H1 (cell line): ENCODE measurements around the gene TNS4. TPM values are rescaled to one million over a fixed set of nuclear protein-coding genes. Genes with fewer than 3 reads are reported as not detected.

Source experiments
- CTCF ChIA-PET: fragments of 300-600 bp; sonication (Branson Sonifier 250); formaldehyde crosslinking; loops from one replicate; lab custom pipeline; 2021; ENCODE audit not compliant: partially characterized antibody; lab: Charles Lee
- POLR2A ChIA-PET: fragments of 300-600 bp; sonication (Branson Sonifier 250); formaldehyde crosslinking; loops from one replicate; lab custom pipeline; 2021; ENCODE audit warnings: inconsistent platforms; ENCODE audit not compliant: partially characterized antibody; lab: Charles Lee
- DNase-seq, 2 experiments: peaks; one replicate each; pipeline versions ENCODE4 v3.0.0 to v3.0.0-alpha.2; 2010 to 2022; ENCODE audit warnings: low spot score in 2 of 2, low read depth in 1 of 2, mixed read lengths in 1 of 2
- FAIRE-seq: peaks from 2 replicates; lab custom pipeline; 2011; peaks lifted over from hg19 to GRCh38; lab: Jason Lieb, UNC
- H2AFZ ChIP-seq: 2 replicates; pipeline ENCODE4 v1.8.1; 2012; ENCODE audit warnings: low read length, inconsistent platforms
- H2AK5ac ChIP-seq: 2 replicates; pipeline ENCODE4 v1.6.1; 2013; ENCODE audit warnings: low read depth, low read length
- H2BK120ac ChIP-seq: replicated peaks from 2 replicates; pipeline ENCODE3; 2013; ENCODE audit warnings: low read depth, low read length, inconsistent platforms
- H2BK12ac ChIP-seq: 2 replicates; pipeline ENCODE4 v1.6.1; 2013; ENCODE audit warnings: low read depth, low read length
- H2BK15ac ChIP-seq: 2 replicates; pipeline ENCODE4 v1.6.1; 2013; ENCODE audit warnings: low read length
- H2BK20ac ChIP-seq: 2 replicates; pipeline ENCODE4 v1.6.1; 2013; ENCODE audit warnings: low read length
- H2BK5ac ChIP-seq: 2 replicates; pipeline ENCODE4 v1.6.1; 2013; ENCODE audit warnings: low read depth, low read length
- H3K14ac ChIP-seq: 2 replicates; pipeline ENCODE4 v1.6.1; 2013; ENCODE audit warnings: inconsistent platforms; ENCODE audit not compliant: insufficient read length
- H3K18ac ChIP-seq: 2 replicates; pipeline ENCODE4 v1.6.1; 2013; ENCODE audit warnings: low read length; ENCODE audit errors: extremely low read depth
- H3K23ac ChIP-seq: 2 replicates; pipeline ENCODE4 v1.6.1; 2013; ENCODE audit warnings: inconsistent platforms; ENCODE audit not compliant: insufficient read length
- H3K23me2 ChIP-seq: 2 replicates; pipeline ENCODE4 v1.6.1; 2013; ENCODE audit warnings: low read depth, low read length
- H3K27ac ChIP-seq: 2 replicates; pipeline ENCODE4 v1.6.1; 2011; ENCODE audit warnings: low read depth, low read length, inconsistent platforms
- H3K27me3 ChIP-seq, 4 experiments: replicated peaks in 1 of 4; 1 replicate in 1 of 4; 2 replicates in 3 of 4; pipeline versions ENCODE4 v1.6.1 to v1.8.1; 2011 to 2013; ENCODE audit warnings: low read length in 3 of 4, mild to moderate bottlenecking in 3 of 4, inconsistent platforms in 2 of 4, mixed read lengths in 2 of 4, moderate library complexity in 1 of 4; ENCODE audit not compliant: control insufficient read depth in 3 of 4, insufficient read depth in 3 of 4; ENCODE audit errors: extremely low read depth in 1 of 4
- H3K36me3 ChIP-seq, 4 experiments: 2 replicates each; pipeline versions ENCODE4 v1.6.1 to v1.8.1; 2011 to 2013; ENCODE audit warnings: mild to moderate bottlenecking in 4 of 4, low read length in 3 of 4, moderate library complexity in 2 of 4, control low read depth in 1 of 4, inconsistent platforms in 1 of 4; ENCODE audit not compliant: insufficient read depth in 4 of 4, control insufficient read depth in 2 of 4
- H3K4ac ChIP-seq: replicated peaks from 2 replicates; pipeline ENCODE3; 2013; ENCODE audit warnings: low read length, low read depth, mixed read lengths, inconsistent platforms; ENCODE audit not compliant: insufficient read length
- H3K4me1 ChIP-seq, 4 experiments: replicated peaks in 1 of 4; 1 replicate in 1 of 4; 2 replicates in 3 of 4; pipeline versions ENCODE4 v1.6.1 to v1.8.1; 2011 to 2013; ENCODE audit warnings: low read length in 3 of 4, inconsistent platforms in 2 of 4, mixed read lengths in 1 of 4; ENCODE audit not compliant: insufficient read depth in 4 of 4, control insufficient read depth in 3 of 4
- H3K4me2 ChIP-seq, 2 experiments: 2 replicates each; pipeline versions ENCODE4 v1.6.1 to v1.8.1; 2011 to 2013; ENCODE audit warnings: low read depth in 2 of 2, low read length in 2 of 2, control low read depth in 1 of 2, inconsistent platforms in 1 of 2, mild to moderate bottlenecking in 1 of 2; ENCODE audit not compliant: insufficient read depth in 1 of 2
- H3K4me3 ChIP-seq, 4 experiments: fragments of 200-600, 300-600 bp in 1 of 4; sonication (generic), shearing (Covaris generic), sonication (Bioruptor Twin) in 1 of 4; 2 replicates each; pipeline versions ENCODE4 v1.5.1 to v1.8.1; 2011 to 2016; ENCODE audit warnings: low read length in 4 of 4, low read depth in 3 of 4, control low read depth in 2 of 4, inconsistent platforms in 2 of 4, mild to moderate bottlenecking in 2 of 4, mixed read lengths in 1 of 4, moderate library complexity in 1 of 4; ENCODE audit not compliant: insufficient read depth in 2 of 4; ENCODE audit errors: extremely low read depth in 1 of 4
- H3K56ac ChIP-seq: replicated peaks from 2 replicates; pipeline ENCODE3; 2013; ENCODE audit warnings: low read depth, mild to moderate bottlenecking, mixed read lengths, low read length, inconsistent platforms; ENCODE audit not compliant: insufficient read length
- H3K79me1 ChIP-seq: 2 replicates; pipeline ENCODE4 v1.6.1; 2013; ENCODE audit warnings: low read depth, low read length, control low read depth
- H3K79me2 ChIP-seq, 2 experiments: 2 replicates each; pipeline versions ENCODE4 v1.6.1 to v1.8.1; 2012 to 2013; ENCODE audit warnings: low read length in 2 of 2, mild to moderate bottlenecking in 2 of 2, inconsistent platforms in 1 of 2; ENCODE audit not compliant: insufficient read depth in 2 of 2, control insufficient read depth in 1 of 2
- H3K9ac ChIP-seq, 4 experiments: replicated peaks in 1 of 4; 1 replicate in 1 of 4; 2 replicates in 3 of 4; pipeline versions ENCODE4 v1.6.1 to v1.8.1; 2011 to 2013; ENCODE audit warnings: low read depth in 3 of 4, low read length in 3 of 4, control low read depth in 2 of 4, mild to moderate bottlenecking in 2 of 4, moderate library complexity in 2 of 4, inconsistent platforms in 1 of 4; ENCODE audit errors: extremely low read depth in 1 of 4
- H3K9me3 ChIP-seq, 2 experiments: 2 replicates each; pipeline versions ENCODE4 v1.6.1 to v1.8.1; 2012 to 2013; ENCODE audit warnings: mild to moderate bottlenecking in 2 of 2, moderate library complexity in 2 of 2, control low read depth in 1 of 2, inconsistent platforms in 1 of 2, low read depth in 1 of 2, low read length in 1 of 2, mixed read lengths in 1 of 2; ENCODE audit not compliant: insufficient read depth in 2 of 2
- H4K20me1 ChIP-seq, 2 experiments: replicated peaks in 1 of 2; 2 replicates each; pipeline versions ENCODE3 to v1.8.1; 2011 to 2013; ENCODE audit warnings: inconsistent platforms in 2 of 2, low read length in 2 of 2, mild to moderate bottlenecking in 1 of 2; ENCODE audit not compliant: insufficient read depth in 2 of 2, control insufficient read depth in 1 of 2
- H4K5ac ChIP-seq: 2 replicates; pipeline ENCODE4 v1.6.1; 2013; ENCODE audit warnings: low read length, low read depth, mixed read lengths, inconsistent platforms; ENCODE audit not compliant: insufficient read length
- H4K8ac ChIP-seq: 2 replicates; pipeline ENCODE4 v1.8.0; 2013; ENCODE audit warnings: mild to moderate bottlenecking, moderate library complexity, low read length, inconsistent platforms; ENCODE audit not compliant: insufficient read depth; ENCODE audit errors: extremely low read depth
- H4K91ac ChIP-seq: replicated peaks from 2 replicates; pipeline ENCODE3; 2013; ENCODE audit warnings: low read length, mixed read lengths, inconsistent platforms; ENCODE audit not compliant: insufficient read length
- EGR1 ChIP-seq: IDR thresholded peaks from 2 replicates; pipeline ENCODE4 v1.6.1; 2011; ENCODE audit warnings: low read depth, low read length, borderline replicate concordance
- HDAC2 ChIP-seq, 2 experiments: fragments of 300-600 bp in 1 of 2; sonication (generic) in 1 of 2; IDR thresholded peaks; 2 replicates each; pipeline ENCODE4 v1.6.1; 2011 to 2012; ENCODE audit warnings: low read depth in 2 of 2, low read length in 2 of 2, mild to moderate bottlenecking in 2 of 2, moderate library complexity in 2 of 2, borderline replicate concordance in 1 of 2, inconsistent platforms in 1 of 2
- PHF8 ChIP-seq: fragments of 200-600 bp; sonication (generic); conservative IDR thresholded peaks from 2 replicates; pipeline ENCODE4 v1.7.1; 2012; ENCODE audit warnings: low read depth, mild to moderate bottlenecking, inconsistent platforms, low read length, moderate library complexity
- POLR2AphosphoS5 ChIP-seq: IDR thresholded peaks from 2 replicates; pipeline ENCODE4 v1.6.1; 2011; ENCODE audit warnings: low read depth, low read length
- SP1 ChIP-seq: IDR thresholded peaks from 2 replicates; pipeline ENCODE4 v1.6.1; 2011; ENCODE audit warnings: low read depth, low read length
- WGBS, 2 experiments: shearing (Covaris generic) in 1 of 2; methylation state at CpG; one replicate each; pipeline versions ENCODE4 v1.1.6 to v1.1.7; 2013 to 2015; ENCODE audit warnings: low lambda C conversion rate in 2 of 2, mixed read lengths in 2 of 2, inconsistent platforms in 1 of 2, low coverage in 1 of 2, missing lambda C conversion rate in 1 of 2; ENCODE audit not compliant: insufficient replicate concordance in 2 of 2, insufficient coverage in 1 of 2, insufficient read length in 1 of 2; ENCODE audit errors: extremely low coverage in 1 of 2, missing lambda C conversion rate in 1 of 2; 5-methylcytosine and 5-hydroxymethylcytosine counted together
- polyA plus RNA-seq, 7 experiments: library from polyadenylated mRNA; depleted of rRNA in 3 of 7; stranded (reverse) in 5 of 7; unstranded in 2 of 7; fragments of >200 nt in 5 of 7; fragments of 200-250 nt in 2 of 7; gene quantifications; 1 replicate in 5 of 7; 2 replicates in 1 of 7; 4 replicates in 1 of 7; pipeline versions ENCODE4 v1.2.1 to v1.2.3, GENCODE V29; 2011 to 2013; ENCODE audit warnings: missing spikeins in 2 of 7, mixed read lengths in 2 of 7
- total RNA-seq: library from RNA; stranded (reverse); fragmentation: NEBNext Ultra II Directional; extraction: Animal tissue kit (Norgen Biotek cat#: 25700); gene quantifications from 2 replicates; pipeline ENCODE4 v1.2.1, GENCODE V29; 2021
- TF ChIP-seq, protein P1 (sequence below): IDR thresholded peaks from 2 replicates; pipeline ENCODE4 v1.6.1; 2012; ENCODE audit warnings: inconsistent platforms

Gene TNS4
- total and polyA plus RNA-seq, 2 of the 8 experiments (the other 6 are each of a cell fraction or from before 2014, with no cell fraction given) = 0.20 to 0.21 TPM

DNA sequence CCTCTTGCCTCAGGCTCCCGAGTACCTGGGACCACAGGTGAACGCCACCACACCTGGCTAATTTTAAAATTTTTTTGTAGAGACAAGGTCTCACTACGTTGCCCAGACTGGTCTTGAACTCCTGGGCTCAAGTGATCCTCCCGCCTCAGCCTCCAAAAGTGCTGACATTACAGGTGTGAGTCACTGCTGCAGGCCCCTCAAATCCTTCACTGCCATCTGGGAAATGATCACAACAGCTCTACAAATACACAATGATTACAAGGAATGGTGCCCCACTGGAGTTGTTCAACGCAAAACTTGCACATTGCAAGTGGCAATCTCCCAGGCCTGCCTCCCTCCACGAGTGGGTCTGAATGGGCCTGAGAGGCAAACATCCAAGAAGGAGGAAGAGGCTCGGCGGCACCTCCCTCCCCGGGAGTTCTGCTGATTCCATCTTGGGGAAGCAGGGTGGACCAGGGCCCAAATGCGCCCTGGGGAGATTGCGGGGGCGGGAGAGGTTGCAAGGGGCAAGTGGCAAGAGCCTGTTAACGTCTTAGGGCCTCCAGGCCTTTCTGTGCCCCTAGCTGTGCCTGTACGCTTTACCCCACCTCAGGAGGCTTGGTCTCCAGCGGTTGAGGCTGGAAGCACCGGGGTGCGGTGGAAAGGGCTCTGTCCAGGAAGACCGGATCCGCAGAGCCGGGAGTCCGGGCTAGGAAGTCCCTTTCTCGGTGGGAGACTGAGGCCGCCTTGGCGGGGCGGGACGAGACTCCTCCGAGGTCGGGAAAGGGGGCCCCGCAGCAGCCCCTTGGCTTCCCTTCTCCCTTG, 58.8 kb downstream of the TNS4 start:
- peak overlapping the region; percentile 36 to 68 (median 57) for H3K4me3 ChIP-seq
- peak overlapping the region; percentile 89 for H4K91ac ChIP-seq
- ChIA-PET CTCF (interaction anchor here (0.8 to 28.2 kb wide), 17 partner anchors 11 to 117 kb away, joined by 3 to 739 read pairs (median 5); partner anchors contain the start of genes GJD3 and TOP2A), POLR2A (interaction anchor here (0.7 to 3.2 kb wide), 11 partner anchors 16 to 65 kb away, joined by 3 to 20 read pairs (median 3); partner anchors contain the start of gene TOP2A)
- no peak overlapping the region for H2BK15ac ChIP-seq
- H3K14ac ChIP-seq = no peak overlapping the region
- H3K4ac ChIP-seq = peak overlapping the region; percentile 48
- H3K27me3 ChIP-seq = peaks cover 0 to 4% (median 0%) of the 10 kb centered on the region in 4 experiments; a peak in 3 of 7 replicates
- peak overlapping the region; percentile 29 for H4K8ac ChIP-seq
- no peak overlapping the region for H2AK5ac ChIP-seq
- FAIRE-seq (no peak), DNase-seq (no peak)
- H3K79me2 ChIP-seq = peaks cover 0 to 30% of the 10 kb centered on the region in 2 experiments; a peak in 2 of 4 replicates
- H2BK5ac ChIP-seq = peak overlapping the region; percentile 60; the same call in 1 of the 2 replicates
- H3K4me2 ChIP-seq = peak overlapping the region; percentile 87 to 94
- peak overlapping the region; percentile 96 for H2BK120ac ChIP-seq
- no peaks in the 10 kb centered on the region for H3K9me3 ChIP-seq
- 32% methylated on average over 27 of the region's 29 CpGs; no CpG with 5 or more reads in 1 of the 2 experiments for WGBS, 2 experiments
- peak overlapping the region; percentile 47 for H3K56ac ChIP-seq
- peak overlapping the region; percentile 90 for H3K18ac ChIP-seq
- H2AFZ ChIP-seq = no peak overlapping the region
- H3K27ac ChIP-seq = peak overlapping the region; percentile 39; the same call in 1 of the 2 replicates
- H4K5ac ChIP-seq = no peak overlapping the region
- H3K23me2 ChIP-seq = peaks cover 14% of the 10 kb centered on the region
- no peak overlapping the region; the same call in 1 of the 2 replicates for H2BK20ac ChIP-seq
- H2BK12ac ChIP-seq = peak overlapping the region; percentile 60; the same call in 1 of the 2 replicates
- no peaks in the 10 kb centered on the region for H3K36me3 ChIP-seq
- H3K4me1 ChIP-seq = peaks cover 5 to 22% (median 13%) of the 10 kb centered on the region in 4 experiments
- peak overlapping the region in 1 of 4 experiments; percentile 18; a peak in 2 of 7 replicates for H3K9ac ChIP-seq
- H3K23ac ChIP-seq = no peak overlapping the region
- peaks cover 7% of the 10 kb centered on the region for H3K79me1 ChIP-seq
- peaks cover 0 to 4% of the 10 kb centered on the region in 2 experiments for H4K20me1 ChIP-seq
- TF ChIP-seq SP1 (no peak), EGR1 (peak; percentile 37; the same call in 1 of the 2 replicates), PHF8 (no peak), HDAC2 (IDR thresholded peaks at IDR 0.05; ENCODE audit: borderline replicate concordance in 1 of 2, low read depth in 2 of 2, low read length in 2 of 2) (no peak), POLR2AphosphoS5 (no peak)
- TF ChIP-seq, protein P1, sequence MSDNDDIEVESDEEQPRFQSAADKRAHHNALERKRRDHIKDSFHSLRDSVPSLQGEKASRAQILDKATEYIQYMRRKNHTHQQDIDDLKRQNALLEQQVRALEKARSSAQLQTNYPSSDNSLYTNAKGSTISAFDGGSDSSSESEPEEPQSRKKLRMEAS = no peak
